Skin of body (tissue), 2 donors: ENCODE results near the gene TIMM22. TPM values are rescaled to one million over a fixed set of nuclear protein-coding genes. Genes with fewer than 3 reads are reported as not detected.

Source experiments
- DNase-seq: peaks from one replicate; lab custom pipeline; 2025; lab: John Stamatoyannopoulos, UW
- total RNA-seq: library from RNA; depleted of rRNA; stranded (reverse); fragments of >200 nt; gene quantifications from one replicate; pipeline ENCODE4 v1.2.3, GENCODE V29; 2014

TIMM22 gene
- total RNA-seq, 1 donor from 2014 or later: 9.0 TPM

DNA sequence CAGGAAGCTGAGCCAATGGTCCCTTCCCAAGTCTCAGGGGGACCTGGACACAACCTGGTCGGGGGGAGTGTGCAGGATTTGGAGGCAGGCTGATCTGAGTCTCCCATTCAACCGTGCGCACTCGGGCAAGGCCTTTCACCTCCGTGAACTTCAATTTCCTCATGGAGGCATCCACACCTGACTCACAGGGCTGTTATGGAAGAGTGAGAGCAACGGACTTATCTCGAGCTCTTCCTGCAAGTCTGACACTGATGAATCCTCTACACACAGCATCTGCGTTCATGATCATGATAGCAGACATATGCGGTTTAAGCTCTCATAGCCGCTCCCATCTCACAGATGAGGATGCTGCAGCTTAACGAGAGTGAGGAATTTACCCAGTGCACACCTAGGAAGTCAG is 21.6 kb downstream of the TIMM22 start:
- no peak for DNase-seq

- no peak for DNase-seq
These were observed 22.5 kb downstream of the TIMM22 start for GRCh38 chr17:1019451-1019850.

DNA sequence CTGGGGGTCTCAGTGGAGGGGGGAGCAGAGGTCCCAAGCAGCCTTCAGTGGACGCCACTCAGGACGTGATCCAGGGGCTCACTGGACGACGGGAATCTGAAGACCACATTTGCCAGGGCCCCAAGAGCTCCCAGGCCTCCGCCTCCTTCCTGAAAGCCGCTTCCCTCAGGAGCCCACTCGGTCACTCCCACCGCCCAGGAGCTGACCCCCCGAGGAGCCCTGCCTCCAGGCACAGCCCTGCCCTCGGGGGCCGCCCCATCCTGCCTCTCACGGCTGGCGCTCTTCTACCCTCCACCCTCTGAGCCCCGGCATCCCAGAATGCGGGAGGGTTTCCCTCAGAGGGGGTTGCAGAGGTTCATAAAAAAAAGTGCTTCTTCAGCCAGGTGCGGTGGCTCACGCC is 24.2 kb downstream of the TIMM22 start:
- no peak for DNase-seq

DNA sequence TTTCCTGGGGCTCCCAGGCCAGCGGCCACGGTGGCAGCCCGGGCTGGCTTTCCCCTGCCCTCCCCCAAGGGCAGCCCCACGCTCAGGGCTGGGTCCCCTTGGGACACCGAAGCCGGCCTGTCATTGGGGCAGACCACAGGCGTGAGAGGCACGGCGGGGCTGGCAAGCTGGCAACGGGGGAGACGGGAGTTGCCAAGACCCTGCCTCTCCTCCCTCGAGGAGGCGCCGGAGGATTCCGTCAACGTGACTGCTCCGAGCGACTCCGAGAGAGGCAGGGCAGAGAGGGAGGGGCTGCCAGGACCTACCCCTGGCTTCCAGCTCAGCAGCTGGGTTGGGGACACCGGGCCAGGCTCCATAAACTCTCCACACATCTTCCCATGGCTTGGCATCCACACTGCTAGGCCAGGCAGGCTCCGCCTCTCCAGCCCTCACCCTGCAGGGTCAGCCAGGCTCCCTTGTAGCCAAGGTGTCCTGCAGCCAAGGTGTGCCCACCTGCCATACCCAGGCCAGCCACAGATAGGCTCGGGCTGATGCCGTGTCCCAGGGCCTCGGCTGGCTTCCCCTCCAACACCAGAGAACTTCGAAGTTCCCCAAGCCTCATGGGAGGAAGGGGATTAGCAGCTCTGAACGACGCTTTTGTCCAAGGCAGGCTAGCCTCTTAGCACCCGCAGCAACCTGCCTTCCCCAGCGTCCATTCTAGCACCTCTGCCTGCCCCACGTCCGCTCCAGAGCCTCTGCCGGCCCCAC is 25.5 kb downstream of the TIMM22 start:
- DNase-seq: no peak

- DNase-seq: no peak
These were observed 27.1 kb downstream of the TIMM22 start for GRCh38 chr17:1024076-1024475.

DNA sequence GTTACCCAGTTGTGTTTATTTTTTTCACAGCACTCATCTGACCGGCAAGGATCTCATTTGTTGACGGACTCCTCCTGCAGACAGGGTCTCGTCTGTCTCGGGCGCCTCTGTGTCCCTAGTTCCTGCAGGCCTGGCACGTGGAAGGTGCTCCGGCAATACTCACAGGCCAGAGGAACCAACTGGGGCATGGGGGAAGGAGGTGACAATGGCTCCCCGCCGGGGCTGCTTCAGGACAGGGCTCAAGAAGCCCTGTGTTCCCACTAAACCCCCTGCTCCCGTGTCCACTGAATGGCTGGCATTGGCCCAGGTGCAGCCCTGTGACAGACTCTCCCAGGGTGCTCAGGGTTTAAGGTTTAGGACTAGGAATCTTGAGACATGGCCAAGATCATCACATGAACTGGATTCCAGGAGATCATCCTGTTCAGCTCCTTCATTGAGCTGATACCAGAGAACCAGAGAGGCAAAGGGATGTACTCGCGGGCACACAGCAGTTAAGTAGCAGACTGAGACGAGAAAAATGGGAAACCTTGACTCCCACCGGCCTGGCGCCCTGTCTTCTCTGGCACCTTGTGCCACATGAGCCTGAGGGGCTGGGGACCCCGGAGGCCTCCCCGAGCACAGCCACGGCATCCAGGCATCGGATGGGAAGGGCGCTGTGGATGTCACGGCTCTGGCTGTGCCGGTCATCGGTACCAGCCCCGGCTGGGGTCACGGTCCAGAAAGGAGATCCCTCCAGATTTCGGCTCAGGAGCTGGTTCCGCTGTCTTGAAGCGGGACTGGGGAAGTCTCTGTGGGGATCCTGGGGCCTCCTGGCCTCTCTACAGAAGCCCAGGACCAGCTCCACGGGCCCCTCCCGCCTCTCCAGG is 29.0 kb downstream of the TIMM22 start:
- no peak for DNase-seq

GRCh38 chr17:1026599-1026975 is 29.7 kb downstream of the TIMM22 start:
- DNase-seq: no peak

- no peak for DNase-seq
These were observed 30.1 kb downstream of the TIMM22 start for GRCh38 chr17:1027044-1027443.

DNA sequence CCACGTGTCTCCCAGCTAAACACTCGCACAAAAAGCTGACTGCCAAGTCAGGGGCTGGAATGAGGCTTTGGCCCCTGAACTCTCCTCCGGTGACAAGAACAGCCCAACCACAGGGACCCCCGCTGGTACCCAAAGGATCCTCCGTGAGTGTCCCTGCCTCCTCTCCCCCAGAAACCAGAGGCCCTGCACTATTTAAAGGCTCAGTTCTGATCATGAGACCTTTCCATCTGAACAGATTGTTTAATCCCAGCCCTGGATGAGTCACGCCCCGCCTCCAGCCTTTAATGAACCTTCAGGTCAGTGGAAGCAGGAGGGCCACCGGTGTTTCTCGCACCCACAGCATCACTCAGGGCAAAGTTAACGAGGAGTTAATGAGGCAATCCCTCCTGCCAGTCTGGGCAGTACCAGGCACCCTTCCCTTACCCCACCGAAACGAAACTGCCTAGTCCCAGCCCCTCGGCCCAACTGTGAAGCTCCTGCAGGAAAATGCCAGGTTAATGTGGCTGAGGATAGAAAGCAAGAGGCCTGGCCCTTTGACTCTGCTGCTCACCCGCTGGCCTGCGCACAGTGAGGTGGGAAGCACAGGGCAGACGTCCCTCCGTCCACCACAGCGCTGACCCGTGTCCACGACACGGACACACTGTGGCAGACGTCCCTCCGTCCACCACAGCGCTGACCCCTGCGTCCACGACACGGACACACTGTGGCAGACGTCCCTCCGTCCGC is 32.4 kb downstream of the TIMM22 start:
- no peak for DNase-seq

DNA sequence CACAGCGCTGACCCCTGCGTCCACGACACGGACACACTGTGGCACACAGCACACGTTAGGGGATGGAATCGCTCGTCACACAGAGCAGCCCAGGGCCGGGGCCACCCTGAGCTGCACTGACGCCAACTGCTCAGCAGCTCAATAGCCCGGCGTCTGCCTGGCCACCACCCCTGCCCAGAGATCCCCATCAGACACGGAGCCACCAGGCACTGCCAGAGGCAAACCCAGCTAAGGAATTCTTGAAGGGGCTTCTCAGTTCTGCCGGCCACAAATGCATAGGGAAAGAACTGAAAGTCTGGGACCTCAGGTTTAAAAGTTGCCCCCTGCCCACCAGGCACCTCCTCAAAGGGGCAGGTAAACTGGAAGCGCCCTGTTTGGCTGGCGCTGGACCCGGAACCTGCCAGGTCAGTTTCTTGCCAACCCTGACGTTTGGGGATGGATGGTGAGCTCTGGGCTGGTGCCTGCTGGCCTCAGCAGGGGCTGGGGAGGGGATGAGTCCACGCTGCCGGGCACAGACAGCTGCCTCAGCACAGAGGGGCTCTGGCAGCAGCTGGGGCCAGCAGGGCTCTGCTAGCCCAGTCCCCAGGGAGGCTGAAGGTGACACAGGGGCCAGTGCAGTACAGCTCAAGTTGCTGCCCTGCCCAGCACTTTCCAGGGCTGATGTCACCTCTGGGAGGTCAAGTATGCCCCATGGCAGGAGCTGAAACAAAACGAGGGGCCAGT is 33.2 kb downstream of the TIMM22 start:
- no peak for DNase-seq

GRCh38 chr17:1030684-1031532 is 34.0 kb downstream of the TIMM22 start:
- DNase-seq: no peak

GRCh38 chr17:1031711-1032110 is 34.8 kb downstream of the TIMM22 start:
- peak; percentile 50 for DNase-seq

DNA sequence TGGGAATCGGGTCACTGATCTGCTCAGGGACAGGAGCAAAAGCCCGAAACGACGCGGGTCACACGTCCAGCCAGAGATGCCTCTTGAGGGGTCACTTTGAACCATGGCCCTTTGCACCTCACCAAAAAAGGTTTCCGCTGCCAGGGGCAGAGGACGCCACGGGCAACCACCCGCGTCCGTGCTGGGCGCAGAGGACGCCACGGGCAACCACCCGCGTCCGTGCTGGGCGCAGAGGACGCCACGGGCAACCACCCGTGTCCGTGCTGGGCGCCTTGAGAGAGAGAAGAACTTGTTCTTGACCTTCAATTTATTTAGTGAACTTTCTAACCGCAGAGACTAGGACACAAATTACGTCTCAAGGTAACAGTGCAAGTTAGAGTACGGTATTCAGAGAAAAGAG is 35.5 kb downstream of the TIMM22 start:
- DNase-seq: no peak

GRCh38 chr17:1033503-1033902 is 36.6 kb downstream of the TIMM22 start:
- DNase-seq: no peak

DNA sequence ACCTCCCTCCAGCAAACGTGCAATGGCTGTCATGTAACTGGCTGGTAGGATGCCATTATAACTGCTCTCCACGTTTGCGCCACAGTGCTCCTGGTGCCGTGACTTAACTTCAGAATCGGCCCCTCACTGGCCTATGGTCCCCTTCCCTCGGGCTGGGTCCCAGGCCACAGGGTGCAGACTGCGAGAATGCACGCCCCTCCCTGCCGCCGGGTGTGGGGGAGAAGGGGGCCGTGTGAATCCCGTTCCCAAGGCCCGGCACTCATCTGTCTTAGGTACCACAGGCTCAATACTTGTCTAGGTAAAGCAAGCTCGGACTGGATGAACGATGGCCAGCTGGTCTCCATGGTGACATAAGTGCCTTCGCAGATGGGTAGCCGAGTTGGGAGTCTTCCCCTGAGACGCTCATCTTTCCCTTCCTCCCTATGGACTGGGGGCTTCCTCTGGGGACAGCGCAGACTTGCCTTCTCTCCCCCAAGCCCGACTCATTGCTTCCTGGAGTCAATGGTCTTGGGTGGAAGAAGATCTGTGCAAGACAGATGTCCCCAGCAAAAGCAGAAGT is 37.8 kb downstream of the TIMM22 start:
- no peak for DNase-seq

DNA sequence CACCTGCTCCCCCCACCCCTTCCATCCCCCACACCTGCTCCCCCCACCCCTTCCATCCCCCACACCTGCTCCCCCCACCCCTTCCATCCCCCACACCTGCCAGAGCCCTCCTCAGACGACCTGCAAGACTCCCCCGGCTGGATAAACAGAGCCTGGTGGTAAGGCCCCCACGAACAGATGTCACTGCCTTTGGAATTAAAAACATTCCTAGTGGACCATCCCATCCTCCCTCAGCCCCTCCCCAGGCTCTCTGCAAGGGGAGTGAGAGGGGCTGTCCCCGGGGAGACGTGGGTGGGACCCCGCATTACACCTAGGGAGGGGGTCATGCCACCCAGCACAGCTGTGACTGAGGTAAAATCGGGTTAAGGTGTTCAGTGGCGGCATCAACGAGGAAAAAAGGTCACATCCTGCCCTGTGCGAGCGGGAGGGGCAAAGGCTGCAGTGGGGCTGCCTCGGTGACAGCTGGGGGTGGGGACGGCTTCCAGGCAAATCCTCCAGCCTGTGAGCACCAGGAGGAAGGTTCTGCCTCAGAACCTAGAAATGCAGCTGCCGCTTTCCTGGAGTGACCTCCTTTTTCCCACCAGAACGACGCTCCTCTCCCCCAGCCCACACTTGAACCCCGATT is 38.7 kb downstream of the TIMM22 start:
- DNase-seq: no peak

DNA sequence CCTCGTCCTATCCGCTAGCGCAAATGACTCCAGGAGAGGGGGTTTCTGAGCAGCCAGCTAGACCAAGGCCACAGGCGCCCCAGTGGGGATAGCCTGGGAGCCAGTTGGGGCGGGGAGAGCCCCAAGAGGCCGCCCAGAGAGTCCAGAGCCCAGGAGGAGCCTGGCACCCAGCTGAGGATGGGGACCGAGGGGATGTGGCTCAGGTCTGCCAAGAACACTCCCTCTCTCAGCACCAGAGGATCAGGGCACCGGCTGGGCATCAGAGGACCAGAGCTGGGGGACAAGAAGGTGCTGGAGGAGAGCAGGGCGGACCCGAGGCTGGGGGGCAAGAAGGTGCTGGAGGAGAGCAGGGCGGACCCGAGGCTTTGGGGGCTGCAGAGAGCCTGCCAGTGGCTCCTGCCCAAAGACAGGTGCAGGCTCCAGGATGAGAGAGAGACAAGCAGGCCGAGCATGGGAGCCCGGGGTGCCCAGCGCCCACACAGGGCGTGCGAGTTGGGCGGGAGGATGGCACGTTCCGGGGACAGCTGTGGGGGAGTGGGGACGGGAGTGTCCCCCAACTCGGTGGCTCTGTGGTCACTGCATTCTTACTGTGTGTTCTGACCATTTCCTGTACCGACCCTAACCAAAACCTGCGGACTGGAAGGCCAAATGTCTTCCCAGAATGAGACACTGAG is 39.4 kb downstream of the TIMM22 start:
- DNase-seq: no peak

DNA sequence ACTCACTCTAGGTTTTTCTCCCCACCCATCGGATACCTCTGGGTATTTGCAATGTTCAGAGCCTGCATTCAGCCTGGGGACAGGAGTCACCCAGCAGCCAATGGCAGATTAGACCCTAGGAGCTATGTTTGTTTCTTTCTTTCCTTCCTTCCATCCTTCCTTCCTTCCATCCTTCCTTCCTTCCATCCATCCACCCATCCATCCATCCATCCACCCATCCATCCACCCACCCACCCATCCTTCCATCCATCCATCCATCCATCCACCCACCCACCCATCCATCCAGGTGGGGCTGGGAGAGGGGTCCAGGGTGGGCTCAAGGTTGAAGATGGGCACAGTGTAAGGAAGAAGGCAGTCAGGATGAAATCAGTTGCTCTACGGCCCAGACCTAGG is 39.9 kb downstream of the TIMM22 start:
- DNase-seq: no peak

- no peak for DNase-seq
These were observed 40.4 kb downstream of the TIMM22 start for GRCh38 chr17:1037238-1037879.
